Measurements from ENCODE around the gene TSEN54.

DNA sequence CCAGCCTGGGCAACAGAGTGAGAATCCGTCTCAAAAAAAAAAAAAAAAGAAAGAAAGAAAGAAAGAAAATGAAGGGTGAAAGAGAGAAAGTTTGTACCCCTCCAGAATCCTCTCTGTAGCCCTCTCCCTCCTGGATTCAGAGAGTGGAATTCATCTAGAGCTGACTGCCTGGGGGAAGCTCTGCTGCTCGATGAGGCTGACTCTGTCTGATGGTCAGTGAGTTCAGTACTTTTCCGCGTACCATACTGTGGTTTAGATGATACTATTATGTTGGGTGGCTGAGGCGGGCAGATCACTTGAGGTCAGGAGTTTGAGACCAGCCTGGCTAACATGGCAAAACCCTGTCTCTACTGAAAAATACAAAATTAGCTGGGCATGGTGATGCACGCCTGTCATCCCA lies 45.1 kb upstream of the TSEN54 start:
- TF ChIP-seq, protein P1, sequence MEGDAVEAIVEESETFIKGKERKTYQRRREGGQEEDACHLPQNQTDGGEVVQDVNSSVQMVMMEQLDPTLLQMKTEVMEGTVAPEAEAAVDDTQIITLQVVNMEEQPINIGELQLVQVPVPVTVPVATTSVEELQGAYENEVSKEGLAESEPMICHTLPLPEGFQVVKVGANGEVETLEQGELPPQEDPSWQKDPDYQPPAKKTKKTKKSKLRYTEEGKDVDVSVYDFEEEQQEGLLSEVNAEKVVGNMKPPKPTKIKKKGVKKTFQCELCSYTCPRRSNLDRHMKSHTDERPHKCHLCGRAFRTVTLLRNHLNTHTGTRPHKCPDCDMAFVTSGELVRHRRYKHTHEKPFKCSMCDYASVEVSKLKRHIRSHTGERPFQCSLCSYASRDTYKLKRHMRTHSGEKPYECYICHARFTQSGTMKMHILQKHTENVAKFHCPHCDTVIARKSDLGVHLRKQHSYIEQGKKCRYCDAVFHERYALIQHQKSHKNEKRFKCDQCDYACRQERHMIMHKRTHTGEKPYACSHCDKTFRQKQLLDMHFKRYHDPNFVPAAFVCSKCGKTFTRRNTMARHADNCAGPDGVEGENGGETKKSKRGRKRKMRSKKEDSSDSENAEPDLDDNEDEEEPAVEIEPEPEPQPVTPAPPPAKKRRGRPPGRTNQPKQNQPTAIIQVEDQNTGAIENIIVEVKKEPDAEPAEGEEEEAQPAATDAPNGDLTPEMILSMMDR (IDR thresholded peaks at IDR 0.05), result no peak
- no peak for TF ChIP-seq POLR2A (IDR thresholded peaks at IDR 0.05)
